K562 (cell line): ENCODE data around the gene GPR153. TPM values are rescaled to one million over a fixed set of nuclear protein-coding genes. Genes with fewer than 3 reads are reported as not detected.

Experiments used
- ATF4 ChIP-seq: fragments of 450-650 bp; formaldehyde crosslinking; IDR thresholded peaks from 2 replicates; pipeline ENCODE4 v1.4.0; 2022; ENCODE audit warnings: mild to moderate bottlenecking, moderate library complexity
- CHAMP1 ChIP-seq: fragments of 450-650 bp; IDR thresholded peaks from 2 replicates; pipeline ENCODE4 v1.6.1; 2016; ENCODE audit warnings: mild to moderate bottlenecking
- ELF1 ChIP-seq: fragments of 200-800 bp; sonication (Bioruptor generic); IDR thresholded peaks from 2 replicates; pipeline ENCODE4 v1.6.1; 2016; ENCODE audit warnings: missing genetic modification characterization, missing compliant biosample characterization
- HMGXB4 ChIP-seq: sonication (generic); formaldehyde crosslinking; IDR thresholded peaks from 2 replicates; pipeline ENCODE4 v1.8.1; 2023; ENCODE audit warnings: mild to moderate bottlenecking, missing genetic modification reagents
- JUND ChIP-seq, 2 experiments: IDR thresholded peaks; 2 replicates in 1 of 2; 3 replicates in 1 of 2; pipeline ENCODE4 v1.6.1; 2011; ENCODE audit warnings: borderline replicate concordance in 2 of 2, low read depth in 2 of 2, low read length in 2 of 2, improper control_type of control experiment in 1 of 2, missing biosample characterization in 1 of 2, missing genetic modification characterization in 1 of 2, missing genetic modification reagents in 1 of 2
- MNT ChIP-seq, 2 experiments: fragments of 450-650 bp; conservative IDR thresholded peaks; 2 replicates each; pipeline ENCODE4 v1.6.1; 2017; ENCODE audit warnings: mild to moderate bottlenecking in 2 of 2, moderate library complexity in 2 of 2
- POLR2AphosphoS5 ChIP-seq: IDR thresholded peaks from 2 replicates; pipeline ENCODE4 v1.6.1; 2011; ENCODE audit warnings: mild to moderate bottlenecking, low read depth, low read length, moderate library complexity; ENCODE audit not compliant: control insufficient read depth, insufficient read depth
- RB1 ChIP-seq: fragments of 450-650 bp; IDR thresholded peaks from 2 replicates; pipeline ENCODE4 v1.6.1; 2017; ENCODE audit warnings: low read depth, mild to moderate bottlenecking
- TCF7 ChIP-seq: sonication (generic); IDR thresholded peaks from 2 replicates; pipeline ENCODE4 v1.6.1; 2016; ENCODE audit warnings: antibody characterized with exemption, borderline replicate concordance
- ZMIZ1 ChIP-seq, 2 experiments: fragments of 150-350 bp in 1 of 2; IDR thresholded peaks; 2 replicates each; pipeline ENCODE4 v1.6.1; 2012 to 2016; ENCODE audit warnings: low read depth in 2 of 2, low read length in 2 of 2, mild to moderate bottlenecking in 1 of 2, moderate library complexity in 1 of 2
- ZNF23 ChIP-seq: fragments of 250-450 bp; sonication (Bioruptor Pico); IDR thresholded peaks from 2 replicates; pipeline ENCODE4 v1.4.0; 2020; ENCODE audit warnings: mild to moderate bottlenecking
- polyA plus RNA-seq, 8 experiments: library from polyadenylated mRNA; depleted of rRNA in 4 of 8; stranded (reverse) in 5 of 8; unstranded in 3 of 8; fragments of >200 nt; fragmentation: Nextera tagmentation in 2 of 8; fragmentation: Illumina TruSeq in 1 of 8; extraction: Ambion mirVana in 2 of 8; extraction: Trizol in 1 of 8; gene quantifications; 2 replicates each; pipeline versions ENCODE4 v1.2.1 to v1.2.3, GENCODE V29; 2011 to 2014; ENCODE audit warnings: inconsistent platforms in 1 of 8, missing spikeins in 1 of 8
- total RNA-seq, 7 experiments: library from RNA; depleted of rRNA in 6 of 7; stranded (reverse); fragments of >200 nt in 6 of 7; fragmentation: Illumina TruSeq in 2 of 7; extraction: Trizol in 2 of 7; gene quantifications; 2 replicates each; pipeline versions ENCODE4 v1.2.1 to v1.2.3, GENCODE V29; 2011 to 2021; ENCODE audit warnings: low replicate concordance in 1 of 7

GPR153 gene
- total and polyA plus RNA-seq, 9 of the 15 experiments (the other 6 are each of a cell fraction or from before 2014, with no cell fraction given) = 0.01 to 1.5 (median 0.51) TPM

- TF ChIP-seq TCF7 (no peak), RB1 (peak; percentile 99), ZNF23 (CRISPR knock-in tag) (no peak), MNT (conservative IDR thresholded peaks at IDR 0.05) (peak; percentile 72 to 87), HMGXB4 (CRISPR knock-in tag) (peak; percentile 98), CHAMP1 (no peak), ZMIZ1 (IDR thresholded peaks at IDR 0.05; ENCODE audit: low read depth in 2 of 2, low read length in 2 of 2) (0 out of 4 replicates have a peak, but pooled peaks of 1 of the 2 experiments have one; percentile 44), POLR2AphosphoS5 (no peak), ATF4 (CRISPR knock-in tag) (peak; percentile 52; the same call in 1 of the 2 replicates), ELF1 (tag) (no peak), JUND (IDR thresholded peaks at IDR 0.05; ENCODE audit: borderline replicate concordance, low read depth, low read length) (peak; percentile 52), JUND (tag; IDR thresholded peaks at IDR 0.05; ENCODE audit: borderline replicate concordance, low read depth, low read length) (no peak; the same call in 2 of the 3 replicates)
These were observed 15.6 kb downstream of the GPR153 start (continued) for GRCh38 chr1:6245086-6245868.
